Gastrocnemius medialis (tissue), 4 donors: ENCODE data around the gene DIP2C. TPM values are rescaled to one million over a fixed set of nuclear protein-coding genes. Genes with fewer than 3 reads are reported as not detected.
A peak's percentile ranks its signal among the peaks of the same experiment; 100 is the strongest.

Experiments used
- ATAC-seq, 2 donors: fragments of 150-250 bp; one replicate each; pipeline ENCODE4 v1.9.1; 2016
- DNase-seq, 2 donors: peaks; one replicate each; pipeline ENCODE4 v3.0.0-alpha.2; 2019
- H3K27ac ChIP-seq, 4 donors: fragments of 200-600 bp; sonication (generic); 1 replicate in 1 of 4; 2 replicates in 3 of 4; pipeline ENCODE4 v1.5.1; 2016 to 2018; ENCODE audit warnings: mild to moderate bottlenecking in 2 of 4, moderate library complexity in 1 of 4
- H3K27me3 ChIP-seq, 3 donors: fragments of 200-600 bp; sonication (generic) in 2 of 3; 1 replicate in 1 of 3; 2 replicates in 2 of 3; pipeline versions ENCODE4 v1.5.1 to v1.6.0; 2016 to 2019; ENCODE audit warnings: mild to moderate bottlenecking in 1 of 3, moderate library complexity in 1 of 3
- H3K36me3 ChIP-seq, 2 donors: fragments of 200-600 bp; sonication (generic) in 1 of 2; one replicate each; pipeline ENCODE4 v1.5.1; 2017 to 2018
- H3K4me1 ChIP-seq, 2 donors: fragments of 200-600 bp; sonication (generic) in 1 of 2; one replicate each; pipeline ENCODE4 v1.5.1; 2016 to 2017; ENCODE audit warnings: mild to moderate bottlenecking in 2 of 2
- H3K4me3 ChIP-seq, 4 donors: fragments of 200-600 bp; sonication (generic) in 3 of 4; 1 replicate in 1 of 4; 2 replicates in 3 of 4; pipeline ENCODE4 v1.5.1; 2016 to 2019; ENCODE audit warnings: mild to moderate bottlenecking in 2 of 4
- H3K9me3 ChIP-seq, 3 donors: fragments of 200-600 bp; sonication (generic) in 2 of 3; 1 replicate in 1 of 3; 2 replicates in 2 of 3; pipeline ENCODE4 v1.5.1; 2016 to 2019
- CTCF ChIP-seq, 5 experiments: fragments of 450-650 bp in 3 of 5; fragments of 200-600 bp in 2 of 5; sonication (generic) in 2 of 5; IDR thresholded peaks in 4 of 5; conservative IDR thresholded peaks in 1 of 5; 1 replicate in 4 of 5; 2 replicates in 1 of 5; pipeline ENCODE4 v1.5.1; 2016 to 2019; ENCODE audit warnings: antibody characterized with exemption in 5 of 5, mild to moderate bottlenecking in 3 of 5, moderate library complexity in 3 of 5
- POLR2A ChIP-seq, 2 donors: fragments of 450-650 bp; IDR thresholded peaks; one replicate each; pipeline ENCODE4 v1.6.1; 2017; ENCODE audit warnings: antibody characterized with exemption in 2 of 2, mild to moderate bottlenecking in 2 of 2, moderate library complexity in 2 of 2
- in situ Hi-C, 4 donors: fragments of 200-750 bp; cut with MboI; loops; one replicate each; pipeline versions ENCODE4 v1.15.0 to v1.8.0; 2017; ENCODE audit warnings: low sequenced_read_pairs in 4 of 4
- intact Hi-C: fragments of 100-400 bp; cut with DNase I; formaldehyde crosslinking; loops from one replicate; pipeline ENCODE4 v1.15.1; 2023; ENCODE audit warnings: low total_unique reads
- total RNA-seq, 4 donors: library from RNA; depleted of rRNA; stranded (reverse); fragments of >200 nt; gene quantifications; one replicate each; pipeline versions ENCODE4 v1.1.0 to v1.2.3, GENCODE V29; 2016

Gene DIP2C
- total RNA-seq, 4 donors from 2014 or later: 19.1 to 60.0 (median 30.2) TPM

GRCh38 chr10:308101-308500 lies 381.4 kb downstream of the DIP2C start:
- intact Hi-C loops: no loop called here
- in situ Hi-C loops: no loop called here
- no peak overlapping the region for H3K4me3 ChIP-seq
- H3K9me3 ChIP-seq: no peaks in the 10 kb centered on the region
- no peaks in the 10 kb centered on the region for H3K4me1 ChIP-seq
- H3K27me3 ChIP-seq: no peaks in the 10 kb centered on the region
- DNase-seq (no peak), ATAC-seq (no peak)
- no peak overlapping the region for H3K27ac ChIP-seq
- TF ChIP-seq CTCF (IDR thresholded peaks at IDR 0.05 in 4 of 5, conservative IDR thresholded peaks at IDR 0.05 in 1 of 5): no peak
- no peak for TF ChIP-seq POLR2A (IDR thresholded peaks at IDR 0.05)
- H3K36me3 ChIP-seq: no peaks in the 10 kb centered on the region

GRCh38 chr10:307659-308058 lies 381.8 kb downstream of the DIP2C start:
- Histone ChIP-seq H3K4me3 (no peak overlapping the region), H3K27me3 (no peaks in the 10 kb centered on the region), H3K4me1 (no peaks in the 10 kb centered on the region), H3K36me3 (no peaks in the 10 kb centered on the region), H3K9me3 (no peaks in the 10 kb centered on the region), H3K27ac (no peak overlapping the region)
- in situ Hi-C loops (no loop called here), intact Hi-C loops (loop anchor here (1.0 kb wide), 1 partner anchor 22 kb away; no protein-coding TSS in a partner anchor)
- no peak for ATAC-seq
- TF ChIP-seq POLR2A (IDR thresholded peaks at IDR 0.05): no peak
- no peak for TF ChIP-seq CTCF (IDR thresholded peaks at IDR 0.05 in 4 of 5, conservative IDR thresholded peaks at IDR 0.05 in 1 of 5)
- no peak for DNase-seq

DNA sequence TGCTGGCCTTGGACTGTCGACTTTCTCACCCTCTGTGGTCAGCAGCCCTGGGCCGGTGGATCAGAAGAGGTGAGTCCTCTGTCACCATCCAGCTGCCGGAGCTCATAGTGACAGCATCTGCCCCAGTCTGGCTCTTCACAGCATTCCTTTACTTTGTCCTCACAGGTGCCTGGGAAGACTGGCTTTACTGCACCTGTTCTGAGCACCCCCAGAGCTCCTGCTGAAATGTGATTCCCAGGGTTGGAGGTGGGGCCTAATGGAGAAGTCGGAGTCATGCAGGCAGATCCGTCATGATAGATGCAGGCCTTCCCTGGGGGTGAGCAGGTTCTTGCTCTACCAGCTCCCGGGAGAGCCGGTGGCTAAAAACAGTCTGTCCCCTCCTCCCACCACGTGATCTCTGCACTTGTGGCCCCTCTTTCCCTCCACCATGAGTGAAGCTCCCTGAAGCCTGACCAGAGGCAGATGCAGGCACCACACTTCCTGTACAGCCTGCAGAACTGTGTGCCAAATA lies 382.7 kb downstream of the DIP2C start:
- Histone ChIP-seq H3K4me1 (no peaks in the 10 kb centered on the region), H3K27ac (no peak overlapping the region), H3K4me3 (no peak overlapping the region), H3K36me3 (peaks cover 0 to 2% of the 10 kb centered on the region in 2 donors), H3K27me3 (no peaks in the 10 kb centered on the region), H3K9me3 (no peaks in the 10 kb centered on the region)
- in situ Hi-C loops: no loop called here
- DNase-seq: no peak
- intact Hi-C loops: loop anchor here (1.0 kb wide), 1 partner anchor 23 kb away; no protein-coding TSS in a partner anchor
- TF ChIP-seq CTCF (IDR thresholded peaks at IDR 0.05 in 4 of 5, conservative IDR thresholded peaks at IDR 0.05 in 1 of 5) (no peak), POLR2A (IDR thresholded peaks at IDR 0.05) (no peak)
- peak in 1 of 2 donors; percentile 21 for ATAC-seq

DNA sequence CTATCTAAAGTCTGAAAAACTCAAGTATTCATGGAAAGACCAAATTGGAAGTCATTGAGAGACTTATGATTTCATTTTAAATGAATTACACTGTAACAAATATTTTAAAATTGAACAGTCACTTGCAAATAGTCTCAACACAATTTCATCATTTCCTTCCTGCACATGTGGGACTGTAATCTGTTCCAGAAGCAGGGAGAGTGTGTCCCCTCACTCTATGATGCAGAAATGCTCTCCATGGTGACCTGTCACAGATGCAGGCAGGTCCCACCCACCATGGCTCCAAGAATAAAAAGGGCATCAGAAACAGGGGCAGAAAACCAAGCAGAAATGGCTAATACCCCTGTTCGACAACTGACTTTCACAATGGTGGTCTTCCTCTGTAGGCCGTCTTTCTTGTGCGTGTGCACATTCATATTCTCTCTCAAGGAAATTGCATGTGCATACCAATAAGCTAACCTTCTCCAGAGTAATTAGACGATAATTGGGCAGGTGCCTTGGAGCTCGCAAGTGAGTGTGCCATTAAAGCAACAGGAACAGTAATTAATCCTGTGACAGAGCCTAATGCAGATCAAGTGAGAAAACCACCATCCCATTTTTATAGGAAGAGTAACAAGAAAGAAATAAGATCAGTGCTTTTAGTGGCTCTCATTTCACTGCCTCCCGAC lies 383.3 kb downstream of the DIP2C start:
- Histone ChIP-seq H3K4me1 (no peaks in the 10 kb centered on the region), H3K36me3 (peaks cover 0 to 8% of the 10 kb centered on the region in 2 donors), H3K27me3 (no peaks in the 10 kb centered on the region), H3K27ac (no peak overlapping the region), H3K9me3 (no peaks in the 10 kb centered on the region), H3K4me3 (no peak overlapping the region)
- in situ Hi-C loops: no loop called here
- DNase-seq (no peak), ATAC-seq (no peak)
- TF ChIP-seq CTCF (IDR thresholded peaks at IDR 0.05 in 4 of 5, conservative IDR thresholded peaks at IDR 0.05 in 1 of 5): no peak
- no peak for TF ChIP-seq POLR2A (IDR thresholded peaks at IDR 0.05)
- intact Hi-C loops: no loop called here
